DND-41 (cell line): Measurements from ENCODE around the gene ADAMTSL3.

Experiments used
- EZH2 ChIP-seq: IDR thresholded peaks from 3 replicates; pipeline ENCODE4 v1.6.1; 2012; ENCODE audit warnings: borderline replicate concordance, low read depth, mild to moderate bottlenecking, moderate library complexity, low read length, inconsistent platforms; ENCODE audit not compliant: severe bottlenecking
- TF ChIP-seq, protein P1 (sequence below): IDR thresholded peaks from 2 replicates; pipeline ENCODE4 v1.5.1; 2012; ENCODE audit warnings: borderline replicate concordance, low read length, moderate library complexity, mild to moderate bottlenecking; ENCODE audit not compliant: poor library complexity, severe bottlenecking; ENCODE audit errors: extremely low read depth

DNA sequence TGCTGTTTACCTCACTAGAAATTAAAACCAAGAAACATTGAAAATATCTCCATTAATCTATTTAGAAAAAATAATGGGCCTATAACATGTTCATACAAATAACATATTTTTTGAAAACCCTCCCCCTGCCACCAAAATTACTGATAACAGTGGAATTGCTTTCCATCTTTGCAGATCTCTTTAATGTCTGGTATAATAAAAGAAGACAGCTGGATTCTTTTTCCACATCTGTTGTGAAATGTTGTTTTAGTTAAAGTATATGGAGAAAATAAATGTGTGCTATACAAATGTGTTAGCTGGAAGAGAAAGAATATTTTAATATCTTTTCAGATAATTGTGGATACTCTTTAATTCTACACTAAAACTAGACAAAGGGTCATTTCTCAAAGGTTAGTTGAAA lies 330.7 kb downstream of the ADAMTSL3 start:
- TF ChIP-seq, protein P1, sequence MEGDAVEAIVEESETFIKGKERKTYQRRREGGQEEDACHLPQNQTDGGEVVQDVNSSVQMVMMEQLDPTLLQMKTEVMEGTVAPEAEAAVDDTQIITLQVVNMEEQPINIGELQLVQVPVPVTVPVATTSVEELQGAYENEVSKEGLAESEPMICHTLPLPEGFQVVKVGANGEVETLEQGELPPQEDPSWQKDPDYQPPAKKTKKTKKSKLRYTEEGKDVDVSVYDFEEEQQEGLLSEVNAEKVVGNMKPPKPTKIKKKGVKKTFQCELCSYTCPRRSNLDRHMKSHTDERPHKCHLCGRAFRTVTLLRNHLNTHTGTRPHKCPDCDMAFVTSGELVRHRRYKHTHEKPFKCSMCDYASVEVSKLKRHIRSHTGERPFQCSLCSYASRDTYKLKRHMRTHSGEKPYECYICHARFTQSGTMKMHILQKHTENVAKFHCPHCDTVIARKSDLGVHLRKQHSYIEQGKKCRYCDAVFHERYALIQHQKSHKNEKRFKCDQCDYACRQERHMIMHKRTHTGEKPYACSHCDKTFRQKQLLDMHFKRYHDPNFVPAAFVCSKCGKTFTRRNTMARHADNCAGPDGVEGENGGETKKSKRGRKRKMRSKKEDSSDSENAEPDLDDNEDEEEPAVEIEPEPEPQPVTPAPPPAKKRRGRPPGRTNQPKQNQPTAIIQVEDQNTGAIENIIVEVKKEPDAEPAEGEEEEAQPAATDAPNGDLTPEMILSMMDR = no peak
- TF ChIP-seq EZH2 = no peak
